Measurements from ENCODE around the gene GAS2.

- TF ChIP-seq CTCF (IDR thresholded peaks at IDR 0.05; ENCODE audit: low read length), result peak; percentile 61
- no peak for TF ChIP-seq EZH2phosphoT487 (IDR thresholded peaks at IDR 0.05; ENCODE audit: low read length)
Measured at GRCh38 chr11:22624742-22625447, 41.5 kb upstream of the GAS2 start.
